OCI-LY7 (cell line): Measurements from ENCODE around the gene NAV2. TPM values are rescaled to one million over a fixed set of nuclear protein-coding genes. Genes with fewer than 3 reads are reported as not detected.

Experiments
- BruUV-seq: library from RNA; stranded (reverse); fragments of 400-500 nt; replicated peaks from 2 replicates; lab custom pipeline; 2021; lab: Mats Ljungman, UMichigan
- CTCF ChIA-PET: fragments of 300-600 bp; sonication (Branson Sonifier 250); formaldehyde crosslinking; loops from one replicate; lab custom pipeline; 2022; ENCODE audit warnings: antibody characterized with exemption; ENCODE audit not compliant: unreplicated experiment; lab: Charles Lee
- POLR2A ChIA-PET: fragments of 300-600 bp; sonication (Branson Sonifier 250); formaldehyde crosslinking; loops from one replicate; lab custom pipeline; 2022; ENCODE audit warnings: antibody characterized with exemption; lab: Charles Lee
- DNase-seq: peaks from one replicate; pipeline ENCODE4 v3.0.0-alpha.2; 2015; ENCODE audit warnings: low spot score
- H2AFZ ChIP-seq: fragments of 200-600 bp; sonication (generic), shearing (Covaris generic); 2 replicates; pipeline ENCODE4 v1.6.1; 2014; ENCODE audit warnings: mild to moderate bottlenecking, antibody characterized with exemption, low read length, moderate library complexity
- H3K27ac ChIP-seq: fragments of 200-600 bp; sonication (generic); 2 replicates; pipeline ENCODE4 v1.5.1; 2014; ENCODE audit warnings: mixed run types, low read depth, mild to moderate bottlenecking, moderate library complexity, low read length, inconsistent platforms; ENCODE audit not compliant: poor library complexity, severe bottlenecking
- H3K36me3 ChIP-seq: fragments of 200-600 bp; sonication (generic); 2 replicates; pipeline ENCODE4 v1.6.1; 2014; ENCODE audit warnings: mild to moderate bottlenecking, antibody characterized with exemption, low read length, moderate library complexity, mixed read lengths; ENCODE audit not compliant: insufficient read depth
- H3K4me1 ChIP-seq: fragments of 200-600 bp; sonication (generic); 2 replicates; pipeline ENCODE4 v1.5.1; 2014; ENCODE audit warnings: mild to moderate bottlenecking, low read length; ENCODE audit not compliant: insufficient read depth, poor library complexity, severe bottlenecking
- H3K4me2 ChIP-seq: fragments of 200-600 bp; sonication (generic); 2 replicates; pipeline ENCODE4 v1.6.1; 2014; ENCODE audit warnings: mild to moderate bottlenecking, low read length
- H3K4me3 ChIP-seq: fragments of 200-600 bp; sonication (generic); 2 replicates; pipeline ENCODE4 v1.5.1; 2014; ENCODE audit warnings: mild to moderate bottlenecking, low read depth, low read length; ENCODE audit not compliant: poor library complexity, severe bottlenecking
- H3K79me2 ChIP-seq: fragments of 200-600 bp; sonication (generic); 2 replicates; pipeline ENCODE4 v1.6.1; 2016; ENCODE audit warnings: low read depth, mild to moderate bottlenecking, low read length, moderate library complexity, mixed read lengths; ENCODE audit not compliant: insufficient read depth
- H3K9me2 ChIP-seq: fragments of 200-600 bp; sonication (generic); 2 replicates; pipeline ENCODE4 v1.6.1; 2016; ENCODE audit warnings: mild to moderate bottlenecking, low read length, mixed read lengths; ENCODE audit not compliant: insufficient read depth
- H3K9me3 ChIP-seq: fragments of 200-600 bp; sonication (generic); 2 replicates; pipeline ENCODE4 v1.6.1; 2014; ENCODE audit warnings: mild to moderate bottlenecking, mixed run types, low read length, mixed read lengths
- H4K20me1 ChIP-seq: fragments of 200-600 bp; sonication (generic); 2 replicates; pipeline ENCODE4 v1.6.1; 2014; ENCODE audit warnings: mild to moderate bottlenecking, antibody characterized with exemption, low read length, moderate library complexity, mixed read lengths; ENCODE audit not compliant: insufficient read depth
- CTCF ChIP-seq: fragments of 200-600 bp; sonication (generic); conservative IDR thresholded peaks from 2 replicates; pipeline ENCODE4 v1.5.1; 2014; ENCODE audit warnings: mild to moderate bottlenecking, antibody characterized with exemption, low read length, moderate library complexity, mixed read lengths
- EZH2phosphoT487 ChIP-seq: fragments of 200-600 bp; sonication (generic); IDR thresholded peaks from 2 replicates; pipeline ENCODE4 v1.6.1; 2018; ENCODE audit warnings: low read depth, borderline replicate concordance, mild to moderate bottlenecking, mixed run types, antibody characterized with exemption, low read length, moderate library complexity, mixed read lengths
- intact Hi-C: fragments of 100-400 bp; cut with micrococcal nuclease; formaldehyde crosslinking; loops from one replicate; pipeline ENCODE4 v1.10.0; 2022; ENCODE audit not compliant: unreplicated experiment
- total RNA-seq, 2 experiments: library from RNA; depleted of rRNA in 1 of 2; stranded (reverse); fragments of >200 nt in 1 of 2; shearing (Covaris generic) in 1 of 2; gene quantifications; 2 replicates each; pipeline ENCODE4 v1.2.3, GENCODE V29; 2014 to 2022

Gene NAV2
- total RNA-seq, 2 experiments from 2014 or later: 0.06 to 0.68 TPM

GRCh38 chr11:19933801-19934488, 221.3 kb downstream of the NAV2 start:
- no peak overlapping the region for H3K27ac ChIP-seq
- no peak overlapping the region for H2AFZ ChIP-seq
- H4K20me1 ChIP-seq: no peaks in the 10 kb centered on the region
- H3K36me3 ChIP-seq: no peaks in the 10 kb centered on the region
- no peak for TF ChIP-seq CTCF
- no peak for TF ChIP-seq EZH2phosphoT487
- POLR2A ChIA-PET: interaction anchor here (0.6 kb wide), 2 partner anchors 262 to 1249 kb away, joined by 3 read pairs; no protein-coding TSS in a partner anchor
- no peak for DNase-seq
- H3K4me1 ChIP-seq: no peaks in the 10 kb centered on the region
- no TSS peak for BruUV-seq
- no peak overlapping the region for H3K4me3 ChIP-seq
- CTCF ChIA-PET: no interaction called here
- no peaks in the 10 kb centered on the region for H3K9me2 ChIP-seq
- no peaks in the 10 kb centered on the region for H3K79me2 ChIP-seq
- intact Hi-C loops: loop anchor here (10.0 kb wide), 1 partner anchor 421 kb away; no protein-coding TSS in a partner anchor
- H3K4me2 ChIP-seq: no peak overlapping the region
- no peaks in the 10 kb centered on the region for H3K9me3 ChIP-seq

- H3K27ac ChIP-seq: no peak overlapping the region
- no peak overlapping the region for H3K4me2 ChIP-seq
- no peak overlapping the region for H2AFZ ChIP-seq
- H3K4me1 ChIP-seq: no peaks in the 10 kb centered on the region
- no peaks in the 10 kb centered on the region for H4K20me1 ChIP-seq
- POLR2A ChIA-PET: interaction anchor here (0.6 kb wide), 1 partner anchor 159 kb away, joined by 6 read pairs; no protein-coding TSS in a partner anchor
- intact Hi-C loops: loop anchor here (10.0 kb wide), 1 partner anchor 420 kb away; no protein-coding TSS in a partner anchor
- no peaks in the 10 kb centered on the region for H3K36me3 ChIP-seq
- H3K9me3 ChIP-seq: no peaks in the 10 kb centered on the region
- BruUV-seq: no TSS peak
- H3K79me2 ChIP-seq: no peaks in the 10 kb centered on the region
- TF ChIP-seq EZH2phosphoT487 (no peak), CTCF (no peak)
- no peak for DNase-seq
- H3K9me2 ChIP-seq: no peaks in the 10 kb centered on the region
- no peak overlapping the region for H3K4me3 ChIP-seq
- CTCF ChIA-PET: no interaction called here
Measured at GRCh38 chr11:19934828-19935259, 222.2 kb downstream of the NAV2 start.

GRCh38 chr11:19935507-19935906, 222.9 kb downstream of the NAV2 start:
- Histone ChIP-seq H3K4me2 (no peak overlapping the region), H3K79me2 (no peaks in the 10 kb centered on the region), H3K4me3 (no peak overlapping the region), H4K20me1 (no peaks in the 10 kb centered on the region), H3K9me3 (no peaks in the 10 kb centered on the region), H2AFZ (no peak overlapping the region), H3K4me1 (no peaks in the 10 kb centered on the region), H3K27ac (no peak overlapping the region), H3K9me2 (no peaks in the 10 kb centered on the region), H3K36me3 (no peaks in the 10 kb centered on the region)
- DNase-seq: no peak
- intact Hi-C loops: loop anchor here (10.0 kb wide), 1 partner anchor 419 kb away; no protein-coding TSS in a partner anchor
- no peak for TF ChIP-seq CTCF
- ChIA-PET CTCF (no interaction called here), POLR2A (interaction anchor here (0.6 to 0.7 kb wide), 4 partner anchors 22 to 158 kb away, joined by 3 to 6 read pairs (median 4); no protein-coding TSS in a partner anchor)
- BruUV-seq: no TSS peak
